Caco-2 (cell line): ENCODE results near the gene CLIC5. TPM values are rescaled to one million over a fixed set of nuclear protein-coding genes. Genes with fewer than 3 reads are reported as not detected.

Experiments
- BruUV-seq: library from RNA; stranded (reverse); fragments of 400-500 nt; replicated peaks from 2 replicates; lab custom pipeline; 2021; lab: Mats Ljungman, UMichigan
- CTCF ChIA-PET: fragments of 300-600 bp; sonication (Branson Sonifier 250); formaldehyde crosslinking; loops from one replicate; lab custom pipeline; 2022; ENCODE audit warnings: antibody characterized with exemption; lab: Charles Lee
- POLR2A ChIA-PET: fragments of 300-600 bp; sonication (Branson Sonifier 250); formaldehyde crosslinking; loops from one replicate; lab custom pipeline; 2022; ENCODE audit warnings: antibody characterized with exemption; lab: Charles Lee
- DNase-seq, 2 experiments: peaks; one replicate each; pipeline versions ENCODE4 v3.0.0 to v3.0.0-alpha.2; 2020 to 2022
- H3K27me3 ChIP-seq: replicated peaks from 2 replicates; pipeline ENCODE4 v1.6.0; 2011; ENCODE audit warnings: low read length; ENCODE audit not compliant: control insufficient read depth, insufficient read depth
- H3K36me3 ChIP-seq: 2 replicates; pipeline ENCODE4 v1.5.1; 2011; ENCODE audit warnings: low read length; ENCODE audit not compliant: control insufficient read depth, insufficient read depth
- H3K4me1 ChIP-seq: fragments of 250-450 bp; sonication (Bioruptor Pico); 2 replicates; pipeline ENCODE4 v1.5.1; 2020; ENCODE audit warnings: mild to moderate bottlenecking
- H3K4me3 ChIP-seq: 2 replicates; pipeline ENCODE4 v1.5.1; 2011; ENCODE audit warnings: low read depth, mild to moderate bottlenecking, control low read depth, low read length
- H3K9me3 ChIP-seq: fragments of 250-450 bp; sonication (Bioruptor Pico); 2 replicates; pipeline ENCODE4 v1.5.1; 2020; ENCODE audit warnings: mild to moderate bottlenecking, moderate library complexity
- H3K27ac Mint-ChIP-seq: one replicate; pipeline ENCODE4 v1.8.0; 2022; ENCODE audit warnings: mixed read lengths; ENCODE audit not compliant: unreplicated experiment
- H3K27me3 Mint-ChIP-seq: one replicate; pipeline ENCODE4 v1.8.0; 2022; ENCODE audit warnings: mixed read lengths; ENCODE audit not compliant: insufficient read depth, unreplicated experiment
- H3K36me3 Mint-ChIP-seq: one replicate; pipeline ENCODE4 v1.8.0; 2022; ENCODE audit warnings: mild to moderate bottlenecking, mixed read lengths; ENCODE audit not compliant: insufficient read depth, unreplicated experiment
- H3K4me1 Mint-ChIP-seq: one replicate; pipeline ENCODE4 v1.8.0; 2022; ENCODE audit warnings: low read depth, mixed read lengths; ENCODE audit not compliant: unreplicated experiment
- H3K4me3 Mint-ChIP-seq: one replicate; pipeline ENCODE4 v1.8.0; 2022; ENCODE audit warnings: mild to moderate bottlenecking, moderate library complexity, mixed read lengths; ENCODE audit not compliant: unreplicated experiment
- H3K9me3 Mint-ChIP-seq: one replicate; pipeline ENCODE4 v1.8.0; 2022; ENCODE audit warnings: mixed read lengths; ENCODE audit not compliant: unreplicated experiment
- CTCF ChIP-seq, 2 experiments: fragments of 200-600 bp in 1 of 2; IDR thresholded peaks; 1 replicate in 1 of 2; 2 replicates in 1 of 2; pipeline versions ENCODE4 v1.5.1 to v1.8.0; 2011 to 2022; ENCODE audit warnings: antibody characterized with exemption in 1 of 2, control low read depth in 1 of 2, inconsistent platforms in 1 of 2, low read depth in 1 of 2, low read length in 1 of 2, mild to moderate bottlenecking in 1 of 2, moderate library complexity in 1 of 2; ENCODE audit not compliant: insufficient read depth in 1 of 2, severe bottlenecking in 1 of 2, unreplicated experiment in 1 of 2
- intact Hi-C: fragments of 100-400 bp; cut with micrococcal nuclease; formaldehyde crosslinking; loops from one replicate; pipeline ENCODE4 v1.10.0; 2022; ENCODE audit not compliant: unreplicated experiment
- total RNA-seq: library from RNA; stranded (reverse); gene quantifications from 2 replicates; pipeline ENCODE4 v1.2.3, GENCODE V29; 2022

CLIC5 gene
- total RNA-seq, 1 experiment from 2014 or later: 15.1 TPM

- peaks cover 33% of the 10 kb centered on the region for H3K4me1 Mint-ChIP-seq
- no peak overlapping the region for H3K4me3 ChIP-seq
- peaks cover 15% of the 10 kb centered on the region for H3K9me3 Mint-ChIP-seq
- ChIA-PET CTCF (no interaction called here), POLR2A (no interaction called here)
- no peaks in the 10 kb centered on the region for H3K9me3 ChIP-seq
- H3K4me3 Mint-ChIP-seq: peak overlapping the region; percentile 61
- intact Hi-C loops: loop anchor here (1.0 to 2.0 kb wide), 3 partner anchors 14 to 71 kb away; partner anchors contain the start of gene CLIC5
- BruUV-seq: no TSS peak
- peak; percentile 47 to 48 for DNase-seq
- H3K27ac Mint-ChIP-seq: peak overlapping the region; percentile 84
- no peaks in the 10 kb centered on the region for H3K36me3 ChIP-seq
- H3K27me3 Mint-ChIP-seq: no peaks in the 10 kb centered on the region
- no peak for TF ChIP-seq CTCF (IDR thresholded peaks at IDR 0.05; ENCODE audit: insufficient read depth in 1 of 2, low read depth in 1 of 2, low read length in 1 of 2, severe bottlenecking in 1 of 2, unreplicated experiment in 1 of 2)
- no peaks in the 10 kb centered on the region for H3K27me3 ChIP-seq
- H3K36me3 Mint-ChIP-seq: peaks cover 27% of the 10 kb centered on the region
- peaks cover 32% of the 10 kb centered on the region for H3K4me1 ChIP-seq
Observed at GRCh38 chr6:45951321-45952167, 64.1 kb downstream of the CLIC5 start.

- H3K9me3 Mint-ChIP-seq: peaks cover 15% of the 10 kb centered on the region
- no peak for DNase-seq
- TF ChIP-seq CTCF (IDR thresholded peaks at IDR 0.05; ENCODE audit: insufficient read depth in 1 of 2, low read depth in 1 of 2, low read length in 1 of 2, severe bottlenecking in 1 of 2, unreplicated experiment in 1 of 2): no peak
- intact Hi-C loops: no loop called here
- H3K36me3 ChIP-seq: no peaks in the 10 kb centered on the region
- CTCF ChIA-PET: no interaction called here
- H3K4me1 Mint-ChIP-seq: peaks cover 33% of the 10 kb centered on the region
- H3K4me1 ChIP-seq: peaks cover 32% of the 10 kb centered on the region
- peaks cover 27% of the 10 kb centered on the region for H3K36me3 Mint-ChIP-seq
- no peaks in the 10 kb centered on the region for H3K27me3 Mint-ChIP-seq
- POLR2A ChIA-PET: no interaction called here
- H3K4me3 ChIP-seq: no peak overlapping the region
- peak overlapping the region; percentile 75 for H3K27ac Mint-ChIP-seq
- H3K9me3 ChIP-seq: no peaks in the 10 kb centered on the region
- BruUV-seq: no TSS peak
- no peak overlapping the region for H3K4me3 Mint-ChIP-seq
- H3K27me3 ChIP-seq: no peaks in the 10 kb centered on the region
Observed at GRCh38 chr6:45949256-45949655, 66.4 kb downstream of the CLIC5 start.

- ChIA-PET CTCF (no interaction called here), POLR2A (no interaction called here)
- no TSS peak for BruUV-seq
- Mint-ChIP-seq H3K4me3 (no peak overlapping the region), H3K36me3 (peaks cover 21% of the 10 kb centered on the region), H3K4me1 (peaks cover 25% of the 10 kb centered on the region), H3K9me3 (peaks cover 2% of the 10 kb centered on the region), H3K27ac (peak overlapping the region; percentile 70), H3K27me3 (no peaks in the 10 kb centered on the region)
- H3K4me1 ChIP-seq: peaks cover 26% of the 10 kb centered on the region
- no peak for DNase-seq
- no peak for TF ChIP-seq CTCF (IDR thresholded peaks at IDR 0.05; ENCODE audit: insufficient read depth in 1 of 2, low read depth in 1 of 2, low read length in 1 of 2, severe bottlenecking in 1 of 2, unreplicated experiment in 1 of 2)
- no peaks in the 10 kb centered on the region for H3K36me3 ChIP-seq
- intact Hi-C loops: loop anchor here (2.0 kb wide), 1 partner anchor 17 kb away; no protein-coding TSS in a partner anchor
- no peaks in the 10 kb centered on the region for H3K27me3 ChIP-seq
- no peak overlapping the region for H3K4me3 ChIP-seq
- no peaks in the 10 kb centered on the region for H3K9me3 ChIP-seq
Observed at GRCh38 chr6:45947807-45948206, 67.9 kb downstream of the CLIC5 start.
